B cell (primary cell): ENCODE data around the gene CYP1B1.

Source experiments
- EZH2 ChIP-seq: IDR thresholded peaks from 2 replicates; pipeline ENCODE4 v1.6.1; 2012; ENCODE audit warnings: borderline replicate concordance, low read depth, mild to moderate bottlenecking, moderate library complexity, low read length; ENCODE audit not compliant: insufficient read depth, poor library complexity, severe bottlenecking
- TF ChIP-seq, protein P1 (sequence below): fragments of 200-600 bp; IDR thresholded peaks from one replicate; pipeline ENCODE4 v1.8.0; 2022; ENCODE audit warnings: antibody characterized with exemption, mild to moderate bottlenecking

DNA sequence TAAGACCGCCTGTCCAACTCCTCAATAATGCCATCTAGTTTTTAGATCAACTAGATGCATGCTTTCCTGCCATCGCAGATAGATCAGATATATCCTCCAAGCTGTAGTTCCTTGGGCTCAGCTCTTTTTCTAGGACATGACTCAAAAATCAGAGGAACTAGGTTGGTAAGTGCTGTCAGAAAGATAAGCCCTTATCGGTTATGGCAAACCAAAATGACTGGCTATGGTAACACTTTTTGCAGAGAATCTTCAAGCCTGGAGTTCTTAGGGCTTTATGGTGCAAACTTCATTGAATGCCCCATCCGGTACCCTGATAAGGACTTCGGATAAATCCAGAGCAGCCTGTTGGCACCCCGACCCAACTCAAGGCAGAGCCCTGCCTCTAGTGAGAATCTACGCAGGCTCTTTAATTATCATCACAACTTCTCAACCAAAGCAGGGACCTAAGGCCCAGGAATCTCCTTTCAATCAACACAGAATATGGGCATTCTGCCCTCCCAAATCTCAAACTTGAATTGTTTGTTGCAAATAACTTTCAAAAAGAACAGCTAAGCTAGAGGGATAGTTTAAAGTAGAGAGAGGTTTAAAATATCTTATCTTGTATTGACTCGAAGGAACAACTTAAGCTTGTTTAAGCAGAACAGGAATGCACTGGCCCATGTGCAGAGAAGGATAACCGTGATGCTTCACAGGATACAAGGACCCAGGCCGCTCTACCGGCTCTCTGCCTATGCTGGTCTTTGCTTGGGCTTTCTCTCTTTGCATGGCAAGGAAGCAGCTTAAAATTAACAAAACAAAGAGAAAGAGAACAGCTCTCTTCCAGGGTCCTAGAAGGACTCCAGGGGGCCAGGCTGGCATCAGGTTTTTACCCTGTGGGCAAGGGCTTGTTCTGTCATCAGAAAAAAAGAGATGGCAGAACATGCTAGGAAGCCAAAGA lies 3.4 kb upstream of the CYP1B1 start:
- TF ChIP-seq, protein P1, sequence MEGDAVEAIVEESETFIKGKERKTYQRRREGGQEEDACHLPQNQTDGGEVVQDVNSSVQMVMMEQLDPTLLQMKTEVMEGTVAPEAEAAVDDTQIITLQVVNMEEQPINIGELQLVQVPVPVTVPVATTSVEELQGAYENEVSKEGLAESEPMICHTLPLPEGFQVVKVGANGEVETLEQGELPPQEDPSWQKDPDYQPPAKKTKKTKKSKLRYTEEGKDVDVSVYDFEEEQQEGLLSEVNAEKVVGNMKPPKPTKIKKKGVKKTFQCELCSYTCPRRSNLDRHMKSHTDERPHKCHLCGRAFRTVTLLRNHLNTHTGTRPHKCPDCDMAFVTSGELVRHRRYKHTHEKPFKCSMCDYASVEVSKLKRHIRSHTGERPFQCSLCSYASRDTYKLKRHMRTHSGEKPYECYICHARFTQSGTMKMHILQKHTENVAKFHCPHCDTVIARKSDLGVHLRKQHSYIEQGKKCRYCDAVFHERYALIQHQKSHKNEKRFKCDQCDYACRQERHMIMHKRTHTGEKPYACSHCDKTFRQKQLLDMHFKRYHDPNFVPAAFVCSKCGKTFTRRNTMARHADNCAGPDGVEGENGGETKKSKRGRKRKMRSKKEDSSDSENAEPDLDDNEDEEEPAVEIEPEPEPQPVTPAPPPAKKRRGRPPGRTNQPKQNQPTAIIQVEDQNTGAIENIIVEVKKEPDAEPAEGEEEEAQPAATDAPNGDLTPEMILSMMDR = no peak
- TF ChIP-seq EZH2 = no peak
